HG03565 (cell line): ENCODE measurements around the gene ERAL1.
"Not testable (repeated sequence)": the region's sequence is repeated elsewhere in the genome, so short reads cannot be mapped to it uniquely, and the experiment has no call there.

Source experiments
- ATAC-seq: cut with Tn5 transposase; IDR thresholded peaks from one replicate; pipeline ENCODE4 v1.9.1; 2021; ENCODE audit warnings: mild to moderate bottlenecking, moderate library complexity; ENCODE audit not compliant: unreplicated experiment

ERAL1 gene

DNA sequence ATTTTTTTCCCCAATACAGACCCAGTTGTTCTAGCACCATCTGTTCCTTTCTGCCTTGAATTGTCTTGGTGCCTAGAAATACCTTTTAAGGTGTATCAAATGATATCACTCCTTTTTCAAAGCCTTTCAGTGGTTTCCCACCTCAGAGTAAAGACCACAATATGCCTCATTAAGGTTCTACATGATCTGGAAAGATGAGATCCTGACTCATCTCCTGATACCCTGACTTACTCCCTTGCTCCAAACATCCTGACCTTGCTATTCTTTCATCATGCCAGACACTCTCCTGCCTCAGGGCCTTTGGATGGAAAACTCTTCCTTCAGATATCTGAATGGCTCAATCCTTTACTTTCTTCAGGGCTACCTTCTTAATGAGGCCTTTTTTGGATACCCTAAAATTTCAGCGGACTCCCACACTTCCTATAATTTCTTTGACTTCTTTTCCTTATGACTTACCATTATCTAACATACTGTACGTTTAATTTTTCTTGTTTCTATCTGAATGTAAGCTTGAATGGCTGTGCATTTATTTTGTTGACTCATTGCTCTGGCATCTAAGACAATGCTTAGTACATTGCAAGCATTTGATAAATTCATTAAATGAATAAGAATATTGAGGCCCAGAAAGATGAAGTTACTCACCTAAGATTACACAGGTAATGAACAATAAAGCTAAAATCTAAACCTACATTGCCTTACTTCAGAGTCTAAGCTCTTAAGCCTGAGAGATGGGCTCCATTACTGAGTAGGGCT, 23.5 kb downstream of the ERAL1 start:
- no peak for ATAC-seq

DNA sequence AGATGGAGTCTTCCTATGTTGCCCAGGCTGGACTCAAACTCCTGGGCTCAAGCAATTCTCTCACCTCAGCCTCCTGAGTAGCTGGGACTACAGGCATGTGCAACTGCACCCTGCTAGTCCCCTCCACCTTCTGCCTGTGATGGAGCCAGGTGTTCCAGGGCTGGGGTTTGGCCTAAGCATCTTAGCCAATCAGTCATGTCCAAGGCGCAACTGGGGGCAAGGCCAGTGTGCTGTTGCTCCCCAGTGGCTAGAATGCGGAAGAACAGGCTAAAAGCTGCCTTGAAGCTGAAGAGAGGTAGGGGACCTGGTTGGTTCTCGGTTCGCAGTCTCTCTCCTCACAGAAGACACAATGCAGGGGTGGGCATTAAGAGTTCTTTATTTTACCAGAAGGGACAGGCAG, 24.2 kb downstream of the ERAL1 start:
- no peak for ATAC-seq

DNA sequence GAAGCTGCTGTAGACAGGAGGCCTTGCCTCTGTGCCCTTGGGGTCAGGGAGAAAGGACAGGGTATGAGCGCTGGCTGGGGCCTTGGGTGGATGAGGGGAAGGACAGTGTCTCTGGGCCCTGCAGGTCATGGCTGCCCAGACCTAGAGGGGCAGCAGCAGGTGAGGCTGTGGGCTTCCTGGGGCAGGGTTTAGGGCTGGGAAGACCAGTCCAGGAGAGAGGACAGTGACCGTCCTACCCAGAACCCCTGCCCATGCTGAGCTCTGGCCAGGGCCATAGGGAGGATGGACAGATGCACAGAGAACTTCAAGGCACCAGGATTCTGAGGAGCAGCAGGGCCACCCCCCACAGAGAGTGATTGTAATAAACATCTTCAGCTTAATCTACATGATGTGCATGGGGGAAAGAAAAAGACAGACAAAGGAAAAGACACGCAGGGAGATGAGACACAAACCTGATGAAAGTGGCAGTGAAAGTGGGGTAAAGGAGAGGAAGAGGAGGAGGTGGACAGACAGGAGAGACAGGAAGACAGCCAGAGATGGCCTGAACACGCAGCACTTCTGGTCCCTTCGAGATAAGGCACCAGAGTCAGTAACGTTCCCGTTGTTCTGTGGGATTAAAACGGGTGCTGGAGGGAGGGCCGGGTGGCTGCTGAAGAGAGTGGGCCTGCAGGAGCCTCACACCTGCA, 25.2 kb downstream of the ERAL1 start:
- ATAC-seq = no peak

DNA sequence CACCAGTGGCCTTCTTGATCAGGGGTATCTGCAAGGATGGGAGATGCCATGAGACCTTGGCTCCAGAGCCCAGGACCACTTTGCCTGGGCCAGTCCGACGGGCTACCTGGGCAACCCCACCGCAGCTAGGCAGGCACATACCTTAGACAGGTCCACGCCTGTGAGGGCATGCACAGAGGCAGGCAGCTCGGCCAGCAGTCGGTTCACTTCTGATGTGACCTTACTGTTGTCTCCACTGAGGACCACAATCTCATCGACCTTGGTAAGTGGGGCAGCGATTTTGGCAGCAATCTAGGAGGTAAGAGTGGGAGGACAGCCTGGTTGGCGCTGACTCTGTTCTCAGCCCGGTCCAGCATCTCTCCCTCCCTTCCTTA, 25.7 kb downstream of the ERAL1 start:
- ATAC-seq = no peak

DNA sequence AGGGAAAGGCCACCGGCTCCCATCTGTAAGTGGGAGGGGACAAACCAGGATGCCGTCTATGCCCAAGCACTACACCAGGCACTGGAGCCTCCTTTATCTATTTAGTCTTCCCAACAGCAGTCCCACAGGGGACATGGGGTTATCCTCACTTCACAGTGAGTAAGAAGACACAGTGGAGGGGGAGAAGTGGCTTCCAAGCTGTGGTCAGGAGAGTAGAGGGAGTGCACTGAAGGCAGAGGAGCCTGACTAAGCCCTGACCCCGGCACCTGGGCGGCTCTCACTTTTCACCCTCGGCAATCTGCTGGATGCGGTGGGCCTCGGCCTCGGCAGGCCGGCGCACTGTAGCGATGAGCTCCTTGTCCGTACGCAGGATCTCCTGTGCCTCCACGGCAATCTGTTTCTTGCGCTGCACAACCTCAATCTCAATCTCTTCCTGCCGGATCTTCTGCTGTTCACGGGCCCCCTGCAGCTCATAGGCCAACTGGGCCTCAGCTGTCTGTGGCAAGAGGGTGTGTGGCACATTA, 26.8 kb downstream of the ERAL1 start:
- ATAC-seq = no peak

DNA sequence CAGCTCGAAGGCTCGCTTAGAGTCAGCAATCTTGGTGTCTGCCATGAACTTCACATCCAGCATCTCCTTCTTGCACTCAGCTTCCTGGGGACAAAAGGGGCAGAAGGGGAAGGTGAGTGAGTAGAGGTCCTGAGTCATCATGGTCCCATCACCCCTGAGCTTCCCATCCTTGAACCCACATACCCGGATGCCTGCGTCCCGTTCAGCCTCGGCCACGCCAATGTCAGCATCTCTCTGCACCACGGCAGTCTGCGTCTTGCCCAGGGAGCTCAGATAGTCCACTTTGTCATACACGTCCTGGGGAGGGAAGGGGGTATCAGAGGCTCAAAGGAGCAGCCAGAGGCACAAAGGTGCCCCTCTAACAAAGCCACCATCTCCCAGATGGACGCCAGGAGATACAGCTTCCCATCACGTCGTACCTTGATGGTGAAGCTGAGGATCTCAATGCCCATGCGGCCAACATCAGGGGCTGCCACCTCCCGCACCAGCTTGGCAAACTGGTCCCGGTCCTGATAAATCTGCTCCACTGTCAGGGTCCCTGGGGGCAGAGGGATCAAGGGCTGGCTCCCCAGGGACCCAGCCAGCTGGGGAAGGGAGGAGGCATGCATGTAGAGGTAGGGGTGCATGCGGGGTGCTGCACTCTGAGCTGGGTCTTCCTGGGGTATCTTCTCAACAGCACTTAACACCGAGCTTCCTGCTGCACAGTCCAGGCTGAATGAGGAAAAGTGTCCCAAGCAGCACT, 27.5 kb downstream of the ERAL1 start:
- ATAC-seq = no peak

DNA sequence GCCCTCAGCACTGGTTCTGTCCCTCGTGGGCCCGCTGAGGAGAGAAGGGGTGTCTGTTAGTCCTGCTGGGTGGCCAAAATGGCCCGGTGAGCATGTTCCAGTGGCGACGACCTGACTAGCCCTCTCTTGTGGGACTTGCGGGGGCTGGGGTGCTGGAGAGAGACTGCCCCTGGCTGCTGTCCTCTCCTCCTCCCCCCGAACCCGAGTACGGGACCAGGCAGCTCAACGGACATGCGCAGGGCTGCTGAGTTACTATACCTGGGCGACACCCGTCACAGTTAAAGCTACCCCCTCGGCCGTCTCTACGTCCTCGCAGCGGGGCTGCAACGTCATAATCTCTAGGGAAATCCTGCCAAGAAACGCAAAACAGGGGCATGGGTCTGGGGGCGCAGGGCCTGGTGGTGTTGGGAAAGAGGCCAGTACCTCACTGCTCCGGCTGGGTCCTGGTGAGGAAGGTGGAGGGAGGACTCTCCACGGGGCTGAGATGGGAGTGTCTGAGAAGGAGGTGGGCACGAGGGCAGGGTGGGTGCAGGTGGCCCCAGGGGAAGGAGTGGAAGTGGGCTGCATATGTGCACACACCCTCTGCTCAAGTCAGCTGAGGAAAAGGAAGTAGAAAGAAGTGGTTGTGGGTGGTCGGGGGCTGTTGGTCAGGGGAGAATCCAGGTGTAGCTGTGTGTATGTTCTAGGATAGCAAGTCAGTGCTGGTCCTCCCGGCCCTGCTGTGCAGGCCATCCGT, 29.3 kb downstream of the ERAL1 start:
- ATAC-seq = no peak

DNA sequence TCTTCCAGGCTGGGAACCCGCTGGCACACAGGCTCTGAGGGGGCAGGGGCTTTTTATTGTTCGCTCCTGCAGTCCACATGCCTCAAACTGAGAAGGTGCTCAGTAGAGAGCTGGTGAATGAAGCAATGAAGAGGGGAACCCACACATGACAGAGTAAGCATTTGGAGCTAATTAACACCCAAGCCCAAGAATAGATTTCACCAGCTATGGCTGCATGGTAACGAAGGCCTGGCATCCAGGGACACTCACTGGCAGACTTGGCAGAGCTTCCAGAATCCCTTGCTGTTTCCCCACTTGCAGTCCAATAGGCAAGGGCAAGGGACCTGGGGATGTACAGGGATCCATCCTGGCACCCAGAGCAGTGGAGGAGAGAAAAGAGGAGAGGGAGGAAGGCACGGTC, 30.5 kb downstream of the ERAL1 start:
- no peak for ATAC-seq

DNA sequence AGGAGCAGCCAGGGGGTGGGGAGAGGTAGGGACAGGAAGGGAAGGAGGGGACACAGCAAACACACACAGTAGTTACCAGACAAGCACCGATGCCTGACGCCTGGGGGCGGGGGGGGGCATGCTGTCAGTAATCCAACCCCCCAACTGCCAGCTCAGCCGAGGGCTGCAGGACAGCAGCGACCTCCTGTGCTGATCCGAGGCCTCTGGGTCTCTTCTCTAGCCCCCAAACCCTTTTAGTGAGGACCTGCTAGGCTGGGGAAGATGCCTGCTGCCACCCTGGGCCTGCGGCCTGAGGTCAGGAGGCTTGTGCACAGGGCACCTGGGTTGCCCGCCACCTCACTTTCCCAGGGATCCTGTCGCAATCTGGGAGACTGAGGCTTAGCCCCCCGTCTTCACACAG, 31.1 kb downstream of the ERAL1 start:
- ATAC-seq = no peak

DNA sequence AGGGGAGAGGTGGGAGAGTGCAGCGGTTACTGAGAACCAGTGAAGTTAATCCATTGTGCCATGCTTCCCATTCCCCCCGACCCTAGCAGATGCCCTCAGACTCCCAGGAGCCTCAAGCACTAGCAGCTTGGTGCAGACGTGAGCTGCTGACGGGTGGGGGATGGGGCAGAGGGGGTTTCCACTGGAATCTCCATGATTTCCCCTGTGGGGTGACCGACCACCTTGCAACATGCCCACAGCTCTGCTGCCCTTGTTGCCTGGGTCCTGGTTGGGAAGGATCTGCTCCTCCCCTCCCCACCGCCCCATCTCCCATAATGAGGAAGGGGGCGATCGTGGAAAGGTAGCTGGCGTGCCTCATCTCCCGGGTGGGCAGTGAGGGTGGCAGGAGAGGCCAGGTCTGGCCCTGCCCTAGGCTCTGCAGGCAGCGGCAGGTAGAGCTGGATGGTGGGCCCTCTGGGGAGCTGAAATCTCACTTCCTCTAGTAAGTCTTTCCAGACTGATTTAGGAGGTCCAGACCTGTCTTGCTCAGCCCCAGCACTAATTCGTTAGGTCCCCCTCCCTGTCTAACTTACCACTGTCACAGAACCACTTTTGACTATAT, 33.2 kb downstream of the ERAL1 start:
- ATAC-seq = no peak

DNA sequence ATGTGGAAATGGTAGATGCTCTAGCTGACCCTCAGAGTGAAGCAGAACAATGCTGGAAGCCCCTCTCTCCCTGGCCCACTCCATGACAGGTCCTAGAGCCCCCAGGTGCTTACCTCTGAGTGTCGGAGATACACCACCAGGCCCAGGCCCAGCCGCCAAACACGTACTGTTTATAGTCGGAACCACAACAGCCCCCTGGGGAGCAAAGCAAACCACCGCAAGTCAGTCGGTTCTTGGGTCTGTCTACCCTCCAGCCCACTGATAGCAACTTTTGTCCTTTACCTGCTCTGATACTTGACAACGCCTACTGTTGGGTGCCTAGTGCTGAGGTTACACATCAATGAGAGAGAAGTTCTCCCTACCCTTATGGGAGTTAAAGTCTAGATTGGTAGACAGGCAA, 34.0 kb downstream of the ERAL1 start:
- ATAC-seq = no peak

DNA sequence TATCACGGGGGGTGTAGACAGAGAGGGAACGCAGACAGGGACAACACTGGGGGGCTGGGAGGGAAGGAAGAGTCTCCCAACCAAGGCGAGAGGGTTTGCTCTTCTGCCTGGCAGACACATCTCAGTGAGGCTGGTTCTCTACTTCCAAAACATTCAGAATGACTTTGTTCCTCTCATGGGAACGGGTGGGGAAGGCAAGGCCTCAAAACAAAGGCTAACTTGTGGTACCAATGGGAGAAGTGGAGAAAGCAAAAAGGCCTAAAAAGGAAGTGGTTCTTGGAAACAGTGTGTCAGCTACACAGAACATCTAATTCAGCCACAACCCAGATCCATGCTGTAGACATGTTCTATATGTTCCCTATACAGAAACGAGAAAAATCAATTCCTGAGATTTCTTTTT, 35.2 kb downstream of the ERAL1 start:
- no peak for ATAC-seq

DNA sequence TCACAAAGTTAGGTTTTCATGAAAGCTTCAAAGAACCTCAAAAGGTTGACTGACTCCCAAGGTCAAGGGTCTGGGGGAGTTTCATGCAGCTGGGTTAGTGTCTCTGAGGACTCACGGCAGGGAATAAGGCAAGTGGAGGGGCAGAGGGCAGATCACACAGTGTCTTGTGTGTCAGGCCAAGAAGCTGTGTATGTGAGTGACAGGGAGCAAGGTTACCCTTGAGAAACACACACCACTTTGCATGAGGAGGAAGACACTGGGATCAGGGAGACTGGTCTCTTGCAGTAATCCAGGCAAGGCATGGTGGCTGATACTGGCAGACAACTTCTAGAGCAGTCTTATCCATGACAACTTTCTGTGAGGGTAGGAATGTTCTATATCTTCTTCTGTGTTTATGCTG, 36.4 kb downstream of the ERAL1 start:
- ATAC-seq = no peak

DNA sequence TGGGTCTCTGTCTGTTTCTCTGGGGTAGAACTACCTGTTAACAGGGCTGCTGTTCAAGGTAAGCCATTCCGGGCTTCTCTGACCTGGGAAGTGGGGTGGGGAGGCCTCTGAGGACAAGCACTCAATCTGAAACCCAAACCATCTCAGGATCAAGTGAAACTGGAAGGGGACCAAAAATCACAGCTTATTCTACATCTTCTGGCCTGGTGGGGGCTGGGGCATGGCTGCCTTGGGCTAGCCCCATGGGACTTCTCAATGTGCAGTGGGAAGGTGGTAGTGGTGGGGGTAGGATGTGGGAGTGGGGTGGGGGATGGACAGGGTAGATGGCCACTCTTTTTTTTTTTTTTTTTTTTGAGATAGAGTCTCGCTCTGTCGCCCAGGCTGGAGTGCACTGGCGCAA, 37.2 kb downstream of the ERAL1 start:
- ATAC-seq = no peak

DNA sequence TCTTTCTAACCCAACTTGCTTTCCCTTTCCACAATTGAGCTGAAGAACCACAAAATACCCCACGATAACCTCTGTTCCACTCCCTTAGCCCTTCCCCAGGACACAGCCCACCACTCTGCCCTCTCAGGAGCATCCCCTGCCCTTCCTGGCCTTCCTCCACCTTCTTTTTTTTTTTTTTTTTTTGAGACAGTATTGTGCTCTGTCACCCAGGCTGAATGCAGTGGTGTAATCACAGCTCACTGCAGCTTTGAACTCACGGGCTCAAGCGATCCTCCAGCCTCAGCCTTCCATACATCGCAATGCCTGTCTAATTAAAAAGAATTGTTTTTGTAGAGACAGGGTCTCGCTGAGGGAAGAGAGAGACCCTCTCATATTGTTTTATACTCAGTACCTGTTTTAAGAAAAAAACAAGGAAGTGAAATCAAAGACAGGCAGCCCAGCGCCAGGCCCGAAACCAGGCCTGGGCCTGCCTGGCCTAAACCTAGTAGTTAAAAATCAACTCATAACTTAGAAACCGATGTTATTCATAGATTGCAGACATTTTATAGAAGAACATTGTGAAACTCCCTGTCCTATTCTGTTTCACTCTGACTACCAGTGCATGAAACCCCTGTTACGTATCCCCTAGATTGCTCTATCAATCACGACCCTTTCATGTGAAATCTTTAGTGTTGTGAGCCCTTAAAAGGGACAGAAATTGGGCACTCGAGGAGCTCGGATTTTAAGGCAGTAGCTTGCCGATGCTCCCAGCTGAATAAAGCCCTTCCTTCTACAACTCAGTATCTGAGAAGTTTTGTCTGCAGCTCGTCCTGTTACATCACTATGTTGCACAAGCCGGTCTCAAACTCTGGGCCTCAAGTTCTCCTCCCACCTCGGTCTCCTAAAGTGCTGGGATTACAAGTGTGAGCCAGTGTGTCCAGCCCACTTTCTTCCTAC, 38.7 kb downstream of the ERAL1 start:
- ATAC-seq = not testable (repeated sequence)

DNA sequence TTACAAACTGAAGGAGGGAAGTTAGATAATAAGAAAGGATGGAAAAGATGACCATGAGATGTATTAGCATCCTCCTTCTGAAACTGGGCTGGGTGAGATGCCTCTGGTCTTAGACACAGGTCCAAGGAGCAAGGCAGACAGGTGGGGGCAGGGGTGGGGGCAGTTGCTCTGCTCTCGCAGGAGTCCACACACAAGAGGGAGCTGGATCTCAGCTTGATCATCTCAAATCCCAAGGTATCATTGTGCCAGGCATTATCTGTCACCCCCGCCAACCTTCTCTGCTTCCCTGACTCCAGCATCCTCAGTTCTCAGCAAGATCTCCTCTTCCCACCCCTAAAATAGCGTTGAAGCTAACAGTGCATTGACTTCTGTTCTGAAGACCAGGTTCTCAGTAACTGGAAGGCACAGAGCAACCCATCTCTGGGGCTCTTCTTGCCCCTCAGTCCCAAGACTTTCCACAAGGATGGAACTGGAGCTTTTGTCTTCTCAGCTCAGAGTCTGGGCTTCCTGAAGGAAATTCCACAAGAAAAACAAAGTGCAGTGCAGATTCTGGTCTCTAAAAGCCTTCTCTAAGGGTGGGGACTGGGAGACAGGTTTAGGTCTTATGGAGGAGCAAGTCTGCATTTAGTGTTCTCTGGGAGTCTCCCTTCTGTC, 41.1 kb downstream of the ERAL1 start:
- ATAC-seq = no peak

DNA sequence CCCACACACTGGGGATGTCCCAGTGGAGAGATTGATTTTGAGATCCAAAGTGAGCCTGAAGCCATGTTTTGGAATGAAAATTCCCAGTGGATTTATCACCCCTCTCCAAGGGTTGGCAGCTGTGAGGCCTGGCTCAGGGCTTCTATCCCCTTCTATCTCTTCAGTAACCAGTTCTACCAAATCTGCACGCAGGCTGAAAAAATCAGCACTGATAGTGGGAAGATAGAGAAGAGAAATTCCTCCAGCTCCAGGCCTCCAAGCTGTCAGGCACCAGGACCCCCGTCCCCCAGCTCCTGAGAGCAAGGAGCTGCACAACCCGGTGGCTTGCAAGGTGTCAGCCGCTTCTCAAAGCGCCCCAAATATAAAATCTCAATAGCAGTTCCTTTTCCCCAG, 41.7 kb downstream of the ERAL1 start:
- no peak for ATAC-seq

DNA sequence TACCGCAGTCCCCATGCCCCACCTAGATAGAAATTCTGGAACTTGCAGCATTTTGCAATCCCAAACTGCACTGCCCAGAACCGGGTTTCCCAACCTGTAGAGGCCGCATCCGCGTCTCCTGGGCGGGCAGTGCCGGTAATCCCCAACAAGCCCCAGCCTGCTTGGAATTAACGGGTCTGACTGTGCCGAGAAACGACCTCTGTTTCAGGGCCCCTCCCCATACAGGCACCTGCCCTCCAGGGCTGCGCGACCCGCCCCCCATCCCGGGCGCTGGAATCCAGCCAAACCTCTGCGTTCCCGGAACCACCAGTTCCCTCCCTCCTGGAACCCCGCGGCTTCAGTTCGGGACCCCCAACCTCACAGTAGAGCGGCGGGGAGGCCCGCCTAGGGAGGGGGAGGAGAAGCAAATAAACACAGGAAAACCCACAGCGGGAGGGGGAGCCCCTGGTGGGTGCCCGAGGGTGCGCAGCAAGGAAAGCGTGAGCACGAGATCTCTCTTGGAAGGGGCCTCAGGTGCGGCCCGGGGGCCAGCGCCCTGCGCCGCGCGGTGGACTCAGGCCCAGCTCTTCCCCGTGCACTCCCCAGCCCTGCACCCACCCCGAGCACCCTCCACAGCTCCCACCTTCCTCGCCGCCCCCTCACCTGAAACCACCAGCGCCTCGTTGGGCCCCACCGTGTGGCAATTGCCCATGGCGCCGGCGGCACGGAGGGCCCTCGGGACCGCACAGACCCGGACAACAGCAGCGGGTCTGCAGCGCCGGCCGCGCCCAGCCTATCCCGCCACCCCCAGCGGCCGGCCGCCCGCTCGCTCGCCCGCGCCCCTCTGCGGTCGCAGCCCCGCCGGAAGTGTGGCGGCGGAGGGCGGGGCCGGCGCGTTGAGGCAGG, 42.3 kb downstream of the ERAL1 start, which contains the start of gene FLOT2:
Gene FLOT2 (minus strand): TSS at position 850 of the 885 bp plus-strand sequence. CDS start 159 bp downstream, at position 691.
- ATAC-seq = no peak
